Esophagus muscularis mucosa (tissue), 3 donors: ENCODE results near the gene HNRNPUL2.

ENCODE experiments used
- POLR2AphosphoS5 ChIP-seq, 2 donors: sonication (generic); formaldehyde crosslinking; IDR thresholded peaks; one replicate each; pipeline ENCODE4 v1.6.1; 2017; ENCODE audit warnings: antibody characterized with exemption in 2 of 2
- TF ChIP-seq, protein P1 (sequence below), 3 experiments: fragments of 200-600 bp in 2 of 3; fragments of 450-650 bp in 1 of 3; sonication (generic) in 2 of 3; IDR thresholded peaks; one replicate each; pipeline ENCODE4 v1.5.1; 2017 to 2019; ENCODE audit warnings: antibody characterized with exemption in 3 of 3, mild to moderate bottlenecking in 2 of 3, moderate library complexity in 1 of 3

DNA sequence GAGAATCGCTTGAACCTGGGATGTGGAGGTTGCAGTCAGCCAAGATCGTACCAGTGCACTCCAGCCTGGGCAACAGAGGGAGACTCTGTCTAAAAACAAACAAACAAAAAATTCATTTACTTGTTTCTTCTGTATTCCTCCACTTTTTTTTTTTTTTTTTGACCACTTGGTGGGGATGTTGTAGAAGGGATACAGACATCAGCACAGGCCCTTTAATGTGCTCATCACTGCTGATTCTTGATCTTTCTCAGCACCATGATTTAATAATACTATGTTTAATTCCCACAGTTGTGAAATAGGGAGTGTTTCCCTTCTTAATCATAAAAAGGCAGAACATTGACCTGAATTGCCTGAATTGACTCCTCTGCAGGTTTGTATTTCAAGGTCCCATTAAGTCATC is 5.6 kb upstream of the HNRNPUL2 start:
- TF ChIP-seq, protein P1, sequence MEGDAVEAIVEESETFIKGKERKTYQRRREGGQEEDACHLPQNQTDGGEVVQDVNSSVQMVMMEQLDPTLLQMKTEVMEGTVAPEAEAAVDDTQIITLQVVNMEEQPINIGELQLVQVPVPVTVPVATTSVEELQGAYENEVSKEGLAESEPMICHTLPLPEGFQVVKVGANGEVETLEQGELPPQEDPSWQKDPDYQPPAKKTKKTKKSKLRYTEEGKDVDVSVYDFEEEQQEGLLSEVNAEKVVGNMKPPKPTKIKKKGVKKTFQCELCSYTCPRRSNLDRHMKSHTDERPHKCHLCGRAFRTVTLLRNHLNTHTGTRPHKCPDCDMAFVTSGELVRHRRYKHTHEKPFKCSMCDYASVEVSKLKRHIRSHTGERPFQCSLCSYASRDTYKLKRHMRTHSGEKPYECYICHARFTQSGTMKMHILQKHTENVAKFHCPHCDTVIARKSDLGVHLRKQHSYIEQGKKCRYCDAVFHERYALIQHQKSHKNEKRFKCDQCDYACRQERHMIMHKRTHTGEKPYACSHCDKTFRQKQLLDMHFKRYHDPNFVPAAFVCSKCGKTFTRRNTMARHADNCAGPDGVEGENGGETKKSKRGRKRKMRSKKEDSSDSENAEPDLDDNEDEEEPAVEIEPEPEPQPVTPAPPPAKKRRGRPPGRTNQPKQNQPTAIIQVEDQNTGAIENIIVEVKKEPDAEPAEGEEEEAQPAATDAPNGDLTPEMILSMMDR (IDR thresholded peaks at IDR 0.05) = no peak
- no peak for TF ChIP-seq POLR2AphosphoS5 (IDR thresholded peaks at IDR 0.05)
